Activated B cell treated with CpG ODN at 0.5 μM for 24 hours (primary cell): ENCODE measurements around the gene HSPA12B. TPM values are rescaled to one million over a fixed set of nuclear protein-coding genes. Genes with fewer than 3 reads are reported as not detected.

ENCODE experiments used
- ATAC-seq: fragments of 200-7000 bp; cut with Tn5 transposase; one replicate; pipeline ENCODE4 v1.10.0; 2021; ENCODE audit warnings: low read depth, mild to moderate bottlenecking, moderate library complexity
- CTCF ChIA-PET: fragments of 350-600 bp; sonication (Branson Sonifier 250); formaldehyde crosslinking; loops from one replicate; lab custom pipeline; 2021; ENCODE audit warnings: antibody characterized with exemption; lab: Charles Lee
- POLR2A ChIA-PET: fragments of 350-600 bp; sonication (Branson Sonifier 250); formaldehyde crosslinking; loops from one replicate; lab custom pipeline; 2021; ENCODE audit warnings: antibody characterized with exemption; lab: Charles Lee
- DNase-seq: peaks from one replicate; pipeline ENCODE4 v3.0.0; 2022
- H3K27ac Mint-ChIP-seq: one replicate; pipeline ENCODE4 v1.8.0; 2020; ENCODE audit warnings: mixed read lengths
- H3K27me3 Mint-ChIP-seq: one replicate; pipeline ENCODE4 v1.8.0; 2021; ENCODE audit warnings: mixed read lengths
- H3K36me3 Mint-ChIP-seq: one replicate; pipeline ENCODE4 v1.8.0; 2021; ENCODE audit warnings: low read depth, mixed read lengths
- H3K4me1 Mint-ChIP-seq: one replicate; pipeline ENCODE4 v1.8.0; 2021; ENCODE audit warnings: mixed read lengths
- H3K4me3 Mint-ChIP-seq: one replicate; pipeline ENCODE4 v1.8.0; 2020; ENCODE audit warnings: mild to moderate bottlenecking, mixed read lengths
- H3K9me3 Mint-ChIP-seq: one replicate; pipeline ENCODE4 v1.8.0; 2020; ENCODE audit warnings: mixed read lengths
- CTCF ChIP-seq: fragments of 200-600 bp; IDR thresholded peaks from one replicate; pipeline ENCODE4 v1.8.0; 2022; ENCODE audit warnings: antibody characterized with exemption, mild to moderate bottlenecking
- intact Hi-C: fragments of 100-400 bp; cut with micrococcal nuclease; formaldehyde crosslinking; loops from one replicate; pipeline ENCODE4 v1.15.1; 2024
- total RNA-seq: library from RNA; stranded (reverse); gene quantifications from 2 replicates; pipeline ENCODE4 v1.2.3, GENCODE V29; 2022

Gene HSPA12B
- total RNA-seq, 1 donor from 2014 or later, result not detected

- no peak for TF ChIP-seq CTCF
- peak overlapping the region; percentile 78 for H3K4me3 Mint-ChIP-seq
- no peaks in the 10 kb centered on the region for H3K27me3 Mint-ChIP-seq
- peak overlapping the region; percentile 93 for H3K27ac Mint-ChIP-seq
- intact Hi-C loops, result loop anchor here (5.0 kb wide), 1 partner anchor 89 kb away; the partner anchor contains the start of gene PANK2
- ChIA-PET CTCF (interaction anchor here (0.7 kb wide), 1 partner anchor 22 kb away, joined by 4 read pairs; the partner anchor contains the start of gene AP5S1), POLR2A (interaction anchor here (0.6 to 2.9 kb wide), 5 partner anchors 11 to 47 kb away, joined by 4 to 17 read pairs (median 11); partner anchors contain the start of genes AP5S1 and CENPB)
- peaks cover 28% of the 10 kb centered on the region for H3K36me3 Mint-ChIP-seq
- H3K4me1 Mint-ChIP-seq, result peaks cover 69% of the 10 kb centered on the region
- DNase-seq (no peak), ATAC-seq (no peak)
- no peaks in the 10 kb centered on the region for H3K9me3 Mint-ChIP-seq
Observed at GRCh38 chr20:3798373-3798768, 65.9 kb downstream of the HSPA12B start.

- intact Hi-C loops, result loop anchor here (5.0 kb wide), 1 partner anchor 88 kb away; the partner anchor contains the start of gene PANK2
- no peak for TF ChIP-seq CTCF
- DNase-seq (no peak), ATAC-seq (no peak)
- Mint-ChIP-seq H3K27ac (peak overlapping the region; percentile 93), H3K36me3 (peaks cover 33% of the 10 kb centered on the region), H3K27me3 (no peaks in the 10 kb centered on the region), H3K9me3 (no peaks in the 10 kb centered on the region), H3K4me3 (peak overlapping the region; percentile 52), H3K4me1 (peaks cover 74% of the 10 kb centered on the region)
- ChIA-PET POLR2A (interaction anchor here (0.9 to 2.9 kb wide), 6 partner anchors 12 to 46 kb away, joined by 3 to 17 read pairs (median 6); partner anchors contain the start of genes AP5S1 and CENPB), CTCF (interaction anchor here (2.7 kb wide), 1 partner anchor 21 kb away, joined by 12 read pairs; the partner anchor contains the start of gene AP5S1)
Observed at GRCh38 chr20:3798908-3799248, 66.4 kb downstream of the HSPA12B start.

GRCh38 chr20:3800256-3800877, 67.9 kb downstream of the HSPA12B start:
- TF ChIP-seq CTCF, result no peak
- POLR2A ChIA-PET, result interaction anchor here (1.2 to 2.9 kb wide), 4 partner anchors 13 to 20 kb away, joined by 4 to 17 read pairs (median 10); partner anchors contain the start of genes AP5S1 and CENPB
- Mint-ChIP-seq H3K27me3 (no peaks in the 10 kb centered on the region), H3K27ac (peak overlapping the region; percentile 93), H3K4me1 (peaks cover 73% of the 10 kb centered on the region), H3K9me3 (no peaks in the 10 kb centered on the region), H3K4me3 (peak overlapping the region; percentile 28), H3K36me3 (peaks cover 45% of the 10 kb centered on the region)
- DNase-seq (no peak), ATAC-seq (no peak)
- intact Hi-C loops, result loop anchor here (1.0 kb wide), 1 partner anchor 11 kb away; no protein-coding TSS in a partner anchor
- CTCF ChIA-PET, result interaction anchor here (2.7 kb wide), 1 partner anchor 19 kb away, joined by 12 read pairs; the partner anchor contains the start of gene AP5S1

GRCh38 chr20:3800878-3801260, 68.4 kb downstream of the HSPA12B start:
- H3K9me3 Mint-ChIP-seq, result no peaks in the 10 kb centered on the region
- H3K4me1 Mint-ChIP-seq, result peaks cover 69% of the 10 kb centered on the region
- intact Hi-C loops, result loop anchor here (1.0 kb wide), 1 partner anchor 10 kb away; no protein-coding TSS in a partner anchor
- ATAC-seq (no peak), DNase-seq (no peak)
- no peak overlapping the region for H3K4me3 Mint-ChIP-seq
- H3K27ac Mint-ChIP-seq, result peak overlapping the region; percentile 93
- H3K27me3 Mint-ChIP-seq, result no peaks in the 10 kb centered on the region
- POLR2A ChIA-PET, result interaction anchor here (0.7 to 2.9 kb wide), 3 partner anchors 14 to 20 kb away, joined by 3 to 17 read pairs (median 12); partner anchors contain the start of genes AP5S1 and CENPB
- no peak for TF ChIP-seq CTCF
- peaks cover 47% of the 10 kb centered on the region for H3K36me3 Mint-ChIP-seq
- CTCF ChIA-PET, result interaction anchor here (2.7 kb wide), 1 partner anchor 19 kb away, joined by 12 read pairs; the partner anchor contains the start of gene AP5S1

GRCh38 chr20:3801299-3801698, 68.8 kb downstream of the HSPA12B start:
- H3K9me3 Mint-ChIP-seq, result no peaks in the 10 kb centered on the region
- TF ChIP-seq CTCF, result no peak
- H3K27me3 Mint-ChIP-seq, result no peaks in the 10 kb centered on the region
- no peak for DNase-seq
- no peak for ATAC-seq
- H3K36me3 Mint-ChIP-seq, result peaks cover 50% of the 10 kb centered on the region
- CTCF ChIA-PET, result interaction anchor here (2.7 kb wide), 1 partner anchor 18 kb away, joined by 12 read pairs; the partner anchor contains the start of gene AP5S1
- peak overlapping the region; percentile 93 for H3K27ac Mint-ChIP-seq
- POLR2A ChIA-PET, result interaction anchor here (0.7 to 2.5 kb wide), 2 partner anchors 14 to 19 kb away, joined by 3 to 17 read pairs; partner anchors contain the start of genes AP5S1 and CENPB
- peaks cover 69% of the 10 kb centered on the region for H3K4me1 Mint-ChIP-seq
- H3K4me3 Mint-ChIP-seq, result no peak overlapping the region
- intact Hi-C loops, result no loop called here
